Fibroblast of skin of back (primary cell): Measurements from ENCODE around the gene LDAH.

Experiments
- DNase-seq: peaks from one replicate; pipeline ENCODE4 v3.0.0-alpha.2; 2013

Gene LDAH

DNA sequence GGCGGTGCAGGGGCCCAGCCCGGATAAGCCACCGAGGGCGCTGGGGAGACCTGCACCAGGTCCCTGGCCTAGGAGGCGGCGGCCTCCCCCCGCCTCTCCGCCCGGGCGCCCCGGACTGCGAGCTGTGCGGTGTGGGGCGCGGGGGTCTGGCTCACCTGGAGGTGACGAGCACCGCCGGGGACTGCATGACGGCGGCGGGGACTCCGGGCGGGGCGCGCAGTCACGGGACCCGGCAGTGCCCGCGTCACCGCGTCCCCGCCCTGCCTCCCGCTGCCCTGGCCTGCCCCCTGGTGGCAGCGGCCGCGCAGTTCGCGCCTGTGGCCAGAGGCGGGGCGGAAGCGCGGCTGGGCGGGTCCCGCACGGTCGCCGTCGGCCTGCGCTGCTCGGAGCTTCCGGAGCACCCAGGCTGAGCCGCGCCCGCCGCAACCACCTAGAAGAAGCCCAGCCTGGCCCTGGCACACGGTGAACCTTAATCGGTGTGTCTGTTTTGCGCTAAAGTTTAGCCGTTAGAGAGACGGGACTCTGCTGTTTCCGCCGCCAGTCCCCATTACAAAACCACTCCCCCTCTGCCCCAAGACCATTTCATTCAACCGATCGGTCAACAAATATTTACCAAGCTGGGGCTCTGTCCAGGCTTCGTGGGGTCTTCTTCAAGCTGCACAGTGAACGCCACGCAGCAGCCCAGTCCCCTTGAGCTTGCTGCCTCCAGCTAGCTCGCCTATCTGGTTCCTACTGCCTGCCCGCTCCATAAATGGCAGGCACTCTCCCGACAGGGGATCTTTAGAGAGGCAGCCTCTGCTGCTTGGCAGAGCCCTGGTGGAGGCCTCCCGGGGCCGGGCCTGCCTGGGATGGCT is 171.8 kb downstream of the LDAH start, which contains the start of gene HS1BP3:
Gene HS1BP3, minus strand, starts transcription at position 222 of the 854 bp plus-strand sequence. Its CDS starts 35 bp downstream, at position 187.
- peak; percentile 77 for DNase-seq

GRCh38 chr2:20650393-20650876 is 172.5 kb downstream of the LDAH start:
- peak; percentile 40 for DNase-seq

GRCh38 chr2:20649976-20650375 is 172.9 kb downstream of the LDAH start:
- DNase-seq = no peak

GRCh38 chr2:20649576-20649975 is 173.3 kb downstream of the LDAH start:
- DNase-seq = no peak

GRCh38 chr2:20648831-20649230 is 174.1 kb downstream of the LDAH start:
- DNase-seq = no peak

DNA sequence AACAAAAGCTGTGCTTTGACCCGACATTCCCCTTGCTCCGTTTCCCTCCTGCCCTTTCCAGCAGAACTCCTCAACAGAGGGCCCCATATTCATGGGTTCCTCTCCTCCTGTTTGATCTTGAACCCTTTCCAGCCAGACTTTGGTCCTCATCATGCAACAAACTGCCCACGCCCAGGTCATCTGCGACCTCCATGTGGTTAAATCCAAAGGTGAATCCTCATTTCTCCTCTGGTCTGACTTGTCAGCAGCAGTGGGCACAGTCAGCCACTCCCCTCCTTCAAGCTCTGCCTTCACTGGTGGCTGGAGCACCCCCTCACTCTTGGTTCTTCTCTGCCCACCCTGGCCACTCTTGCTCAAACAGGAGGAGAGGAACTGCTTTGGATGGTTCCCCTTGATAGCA is 174.7 kb downstream of the LDAH start:
- DNase-seq = no peak

- no peak for DNase-seq
These were observed 175.2 kb downstream of the LDAH start for GRCh38 chr2:20647738-20648137.

DNA sequence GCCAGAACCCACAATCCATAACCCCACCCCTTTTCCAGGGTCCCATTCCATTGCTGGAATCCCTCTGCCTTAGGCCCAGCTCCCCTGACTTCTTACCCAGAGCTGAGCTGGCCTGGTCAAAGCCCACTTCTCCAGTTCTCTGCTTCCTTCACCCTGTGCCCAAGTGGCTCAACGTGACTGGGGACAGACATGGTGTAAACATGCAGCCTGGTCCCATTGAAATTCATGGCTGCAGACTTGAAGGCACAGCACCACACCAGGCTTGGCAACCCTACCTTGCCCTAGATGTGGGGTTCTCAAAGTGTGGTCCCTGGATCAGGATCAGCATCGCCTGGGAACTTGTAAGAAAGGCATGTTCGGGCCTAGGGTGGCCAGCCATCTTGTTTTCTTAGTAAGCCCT is 175.7 kb downstream of the LDAH start:
- DNase-seq = no peak

GRCh38 chr2:20646446-20646845 is 176.5 kb downstream of the LDAH start:
- DNase-seq = no peak

DNA sequence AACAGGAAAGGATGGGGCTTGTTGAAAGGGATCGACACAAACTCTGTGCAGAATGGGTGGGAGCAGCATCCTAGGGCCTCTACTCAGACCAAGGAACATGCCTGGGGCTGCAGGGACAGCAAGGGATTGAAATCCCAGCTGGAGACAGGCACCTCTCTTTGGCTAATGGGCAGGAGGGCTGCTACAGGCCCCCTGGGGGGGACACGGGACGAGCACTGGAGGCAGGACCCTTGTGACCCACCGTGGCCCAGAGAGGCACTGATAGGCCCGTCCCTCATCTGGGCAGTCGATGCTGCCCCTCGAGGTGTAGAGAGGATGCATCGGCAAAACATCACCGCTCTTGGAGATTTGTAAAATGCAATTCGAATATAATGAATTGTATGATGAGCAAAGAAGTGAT is 177.1 kb downstream of the LDAH start:
- DNase-seq = no peak

- no peak for DNase-seq
These were observed 177.6 kb downstream of the LDAH start for GRCh38 chr2:20645301-20645701.

GRCh38 chr2:20643826-20644225 is 179.1 kb downstream of the LDAH start:
- DNase-seq = no peak

GRCh38 chr2:20643060-20643459 is 179.8 kb downstream of the LDAH start:
- no peak for DNase-seq

- DNase-seq = peak; percentile 62
These were observed 180.6 kb downstream of the LDAH start for GRCh38 chr2:20642055-20642971.

DNA sequence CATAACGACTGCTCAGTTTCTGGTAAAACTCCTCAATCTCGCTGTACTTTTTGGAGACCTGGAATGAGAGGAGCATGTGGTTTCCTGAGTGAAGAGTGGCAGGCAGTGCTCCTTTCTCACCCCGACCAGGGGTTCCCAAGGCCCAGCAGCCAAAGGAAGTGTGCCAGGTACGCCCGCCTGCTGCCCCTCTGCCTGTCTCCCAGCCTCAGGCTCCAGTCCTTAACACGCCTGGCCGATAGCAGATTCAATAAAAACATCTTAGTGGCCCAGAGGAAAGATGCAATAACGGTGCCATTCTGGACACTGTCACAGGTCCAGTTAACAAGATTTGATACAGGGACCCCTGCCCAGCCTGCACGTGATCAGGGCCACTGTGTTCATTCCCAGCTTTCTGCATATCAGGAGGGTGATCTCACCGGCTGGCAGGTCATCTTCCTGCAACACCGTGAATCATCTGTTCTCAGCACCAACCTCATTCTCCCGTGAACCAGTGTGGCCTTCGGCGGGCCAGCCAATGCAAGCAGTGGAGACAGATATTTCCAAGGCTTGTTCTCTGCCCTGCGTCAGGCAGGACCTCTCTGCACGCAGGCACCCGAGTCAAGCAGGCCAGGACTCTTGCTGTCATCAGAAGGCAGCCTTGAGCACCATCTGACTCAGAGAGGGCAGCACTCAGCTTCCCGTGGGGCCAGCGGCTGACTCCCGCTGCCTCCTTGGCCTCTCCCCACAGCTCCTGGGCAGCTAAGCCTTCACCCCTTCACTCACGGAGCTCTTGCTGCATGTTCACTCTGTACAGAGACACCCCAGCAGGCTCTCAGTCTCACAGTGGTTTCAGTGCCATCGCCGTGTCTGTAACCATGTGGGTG is 181.5 kb downstream of the LDAH start:
- peak; percentile 42 for DNase-seq

DNA sequence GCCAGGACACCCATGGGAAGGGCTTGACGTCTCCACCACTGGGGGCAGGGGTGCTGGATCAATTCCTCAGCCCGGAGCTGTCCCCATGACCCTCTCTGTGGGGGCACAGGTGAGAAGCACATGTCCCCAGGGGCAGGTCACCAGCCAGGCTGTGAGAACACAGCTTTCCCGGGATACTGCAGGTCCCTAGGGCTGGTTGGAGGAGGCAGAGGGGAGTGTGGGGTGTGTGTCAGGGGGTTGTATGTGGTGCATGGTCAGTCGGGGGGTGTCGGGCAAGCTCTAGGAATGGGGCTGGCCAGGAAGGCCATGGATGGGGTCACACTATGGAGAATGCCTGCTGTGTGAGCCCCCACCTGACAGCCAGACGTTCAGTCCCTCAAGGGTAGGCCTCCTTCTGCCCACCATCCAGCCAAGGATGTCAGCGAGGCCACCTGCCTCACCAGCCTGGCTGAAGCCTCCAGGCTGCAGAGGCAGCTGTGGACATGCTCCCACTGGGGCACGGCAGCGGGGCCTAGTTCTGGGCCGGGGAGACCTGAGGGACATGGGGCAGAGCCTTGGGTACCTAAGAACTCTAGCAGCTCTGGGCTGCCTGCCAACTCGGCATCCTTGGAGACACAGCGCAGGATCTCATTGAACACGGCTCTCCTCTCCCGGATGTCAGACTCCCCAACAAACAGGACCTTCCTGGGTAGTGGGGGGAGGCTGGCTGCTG is 182.3 kb downstream of the LDAH start:
- DNase-seq = no peak

- DNase-seq = no peak
These were observed 184.1 kb downstream of the LDAH start for GRCh38 chr2:20638646-20639430.

- DNase-seq = no peak
These were observed 184.9 kb downstream of the LDAH start for GRCh38 chr2:20638014-20638413.

DNA sequence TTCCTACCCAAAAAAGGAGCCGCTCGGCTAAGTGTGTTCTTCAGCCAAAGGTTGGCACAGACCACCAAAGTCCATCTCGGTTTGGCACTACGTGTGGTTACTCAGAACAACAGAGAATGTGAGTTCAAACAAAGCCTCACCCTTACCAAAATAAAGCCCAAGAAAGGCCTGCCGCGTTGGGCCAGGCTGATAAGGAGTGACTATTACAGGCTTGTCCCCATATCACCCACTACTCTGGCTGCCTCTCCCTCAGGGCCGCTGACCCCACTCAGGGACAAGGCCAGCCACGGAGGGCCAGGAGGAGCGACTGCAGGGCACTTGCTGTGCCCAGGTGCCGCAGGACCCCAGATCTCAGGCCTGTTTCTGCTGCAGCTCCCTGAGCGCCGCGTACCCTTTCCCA is 185.8 kb downstream of the LDAH start:
- no peak for DNase-seq

DNA sequence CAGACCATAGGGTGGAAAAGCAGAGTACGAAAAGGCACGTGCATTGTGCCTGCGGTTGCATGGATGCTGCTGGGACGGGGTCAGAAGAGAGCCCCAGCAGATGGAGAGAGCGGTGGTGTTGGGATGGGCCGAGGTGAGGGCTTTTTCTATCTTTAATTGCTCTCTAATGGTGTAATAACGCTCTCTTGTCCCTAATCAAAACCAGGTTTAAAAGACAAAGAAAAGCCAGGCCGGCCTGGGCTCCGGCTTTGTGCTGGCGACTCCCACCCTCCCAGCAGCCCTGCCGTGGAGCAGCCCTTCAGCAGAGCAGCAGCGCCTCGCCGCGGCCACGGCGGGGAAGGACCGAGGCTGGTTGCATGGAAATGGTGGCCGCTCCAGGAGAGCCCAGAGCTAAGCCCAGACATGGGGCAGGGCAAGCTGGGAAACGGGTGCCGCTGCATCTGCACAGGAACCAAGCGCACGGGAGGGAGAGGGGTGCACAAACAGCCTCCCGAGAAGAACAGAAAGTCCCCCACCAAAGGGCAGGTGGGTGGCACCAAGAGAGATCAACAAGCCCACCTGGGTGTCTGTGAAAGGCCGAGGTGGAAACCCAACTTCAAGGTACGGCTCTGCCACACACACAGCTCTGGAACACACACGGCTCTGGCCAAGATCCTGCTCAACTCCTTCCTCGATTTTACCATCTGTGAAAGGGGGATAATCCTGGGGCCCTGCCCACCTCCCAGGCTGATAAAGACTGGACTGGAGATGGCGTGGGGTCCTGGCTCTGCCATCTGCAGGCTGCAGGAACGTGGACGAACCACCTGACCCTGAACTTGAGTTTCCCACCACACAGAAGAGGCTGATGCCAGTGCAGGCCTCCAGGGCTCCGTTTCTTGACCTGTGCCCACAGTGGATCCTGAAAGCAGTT is 187.0 kb downstream of the LDAH start:
- DNase-seq = peak; percentile 76
